ENCODE data around the gene TRAF3IP3.

Gene TRAF3IP3

GRCh38 chr1:209755926-209756614, at the start of gene TRAF3IP3:
TSS of gene TRAF3IP3 (plus strand) at chr1:209756053. CDS start at chr1:209760040, 3,987 bp downstream.
- peak; percentile 97 for DNase-seq

- no peak for DNase-seq
Measured at GRCh38 chr1:209706622-209707021, 49.2 kb upstream of the TRAF3IP3 start.

GRCh38 chr1:209707308-209707707, 48.5 kb upstream of the TRAF3IP3 start:
- DNase-seq: no peak

- DNase-seq: no peak
Measured at GRCh38 chr1:209708297-209708696, 47.6 kb upstream of the TRAF3IP3 start.

- DNase-seq: no peak
Measured at GRCh38 chr1:209710093-209710492, 45.8 kb upstream of the TRAF3IP3 start.

GRCh38 chr1:209710847-209711246, 45.0 kb upstream of the TRAF3IP3 start:
- no peak for DNase-seq

- no peak for DNase-seq
Measured at GRCh38 chr1:209714338-209714737, 41.5 kb upstream of the TRAF3IP3 start.

- no peak for DNase-seq
Measured at GRCh38 chr1:209715314-209715713, 40.5 kb upstream of the TRAF3IP3 start.

GRCh38 chr1:209717818-209718217, 38.0 kb upstream of the TRAF3IP3 start:
- no peak for DNase-seq

GRCh38 chr1:209720326-209720725, 35.5 kb upstream of the TRAF3IP3 start:
- no peak for DNase-seq

- DNase-seq: no peak
Measured at GRCh38 chr1:209720826-209721225, 35.0 kb upstream of the TRAF3IP3 start.

GRCh38 chr1:209721323-209721722, 34.5 kb upstream of the TRAF3IP3 start:
- DNase-seq: no peak

GRCh38 chr1:209723265-209723664, 32.6 kb upstream of the TRAF3IP3 start:
- DNase-seq: no peak

- DNase-seq: no peak
Measured at GRCh38 chr1:209723756-209724693, 31.8 kb upstream of the TRAF3IP3 start.

GRCh38 chr1:209727286-209727685, 28.6 kb upstream of the TRAF3IP3 start:
- DNase-seq: no peak

GRCh38 chr1:209727785-209728184, 28.1 kb upstream of the TRAF3IP3 start:
- no peak for DNase-seq

- no peak for DNase-seq
Measured at GRCh38 chr1:209728466-209728865, 27.4 kb upstream of the TRAF3IP3 start.

- no peak for DNase-seq
Measured at GRCh38 chr1:209729436-209729835, 26.4 kb upstream of the TRAF3IP3 start.

- no peak for DNase-seq
Measured at GRCh38 chr1:209732725-209733124, 23.1 kb upstream of the TRAF3IP3 start.

- no peak for DNase-seq
Measured at GRCh38 chr1:209733409-209734192, 22.3 kb upstream of the TRAF3IP3 start.

- DNase-seq: no peak
Measured at GRCh38 chr1:209736490-209737117, 19.2 kb upstream of the TRAF3IP3 start.

- no peak for DNase-seq
Measured at GRCh38 chr1:209737118-209737505, 18.7 kb upstream of the TRAF3IP3 start.

- DNase-seq: no peak
Measured at GRCh38 chr1:209738270-209738669, 17.6 kb upstream of the TRAF3IP3 start.
